Hepatocyte (in vitro differentiated cells): ENCODE results near the gene ZNF385B.

ENCODE experiments used
- CTCF ChIP-seq: fragments of 200-600 bp; sonication (generic); IDR thresholded peaks from 2 replicates; pipeline ENCODE4 v1.5.1; 2016; ENCODE audit warnings: antibody characterized with exemption, mild to moderate bottlenecking; ENCODE audit not compliant: poor library complexity
- EZH2 ChIP-seq: fragments of 200-600 bp; sonication (generic); IDR thresholded peaks from 2 replicates; pipeline ENCODE4 v1.6.1; 2016; ENCODE audit warnings: antibody characterized with exemption, mild to moderate bottlenecking, borderline replicate concordance

- no peak for TF ChIP-seq EZH2
- TF ChIP-seq CTCF: no peak
These were observed 414.8 kb downstream of the ZNF385B start for GRCh38 chr2:179446476-179447141.
